GM23338 (cell line): Measurements from ENCODE around the gene PIM3.

Source experiments
- CREB1 ChIP-seq: fragments of 250-450 bp; sonication (Bioruptor Pico); IDR thresholded peaks from 2 replicates; pipeline ENCODE4 v1.5.0; 2020; ENCODE audit warnings: low read depth, mild to moderate bottlenecking, moderate library complexity
- EZH2 ChIP-seq: fragments of 200-600 bp; sonication (generic); IDR thresholded peaks from one replicate; pipeline ENCODE4 v1.8.0; 2017; ENCODE audit warnings: antibody characterized with exemption, mild to moderate bottlenecking, low read depth; ENCODE audit not compliant: unreplicated experiment
- NANOG ChIP-seq: IDR thresholded peaks from 2 replicates; pipeline ENCODE4 v1.6.1; 2016; ENCODE audit warnings: antibody characterized with exemption, borderline replicate concordance
- POLR2AphosphoS5 ChIP-seq: IDR thresholded peaks from 2 replicates; pipeline ENCODE4 v1.6.1; 2016; ENCODE audit warnings: antibody characterized with exemption, low read depth
- ZNF114 ChIP-seq: fragments of 250-450 bp; sonication (Bioruptor Pico); IDR thresholded peaks from 2 replicates; pipeline ENCODE4 v1.5.0; 2020; ENCODE audit warnings: mild to moderate bottlenecking, moderate library complexity
- ZNF331 ChIP-seq: fragments of 250-450 bp; sonication (Bioruptor Pico); IDR thresholded peaks from 2 replicates; pipeline ENCODE4 v1.5.0; 2020; ENCODE audit warnings: low read depth, mild to moderate bottlenecking, moderate library complexity
- TF ChIP-seq, protein P1 (sequence below), 2 experiments: fragments of 200-600 bp in 1 of 2; sonication (generic) in 1 of 2; conservative IDR thresholded peaks; 2 replicates each; pipeline versions ENCODE4 v1.5.1 to v1.6.1; 2016 to 2017; ENCODE audit warnings: antibody characterized with exemption in 2 of 2, low read depth in 2 of 2, mild to moderate bottlenecking in 2 of 2, moderate library complexity in 1 of 2
- TF ChIP-seq, protein P2 (sequence below): IDR thresholded peaks from one replicate; pipeline ENCODE4 v1.6.1; 2018; ENCODE audit warnings: antibody characterized with exemption; ENCODE audit not compliant: unreplicated experiment

DNA sequence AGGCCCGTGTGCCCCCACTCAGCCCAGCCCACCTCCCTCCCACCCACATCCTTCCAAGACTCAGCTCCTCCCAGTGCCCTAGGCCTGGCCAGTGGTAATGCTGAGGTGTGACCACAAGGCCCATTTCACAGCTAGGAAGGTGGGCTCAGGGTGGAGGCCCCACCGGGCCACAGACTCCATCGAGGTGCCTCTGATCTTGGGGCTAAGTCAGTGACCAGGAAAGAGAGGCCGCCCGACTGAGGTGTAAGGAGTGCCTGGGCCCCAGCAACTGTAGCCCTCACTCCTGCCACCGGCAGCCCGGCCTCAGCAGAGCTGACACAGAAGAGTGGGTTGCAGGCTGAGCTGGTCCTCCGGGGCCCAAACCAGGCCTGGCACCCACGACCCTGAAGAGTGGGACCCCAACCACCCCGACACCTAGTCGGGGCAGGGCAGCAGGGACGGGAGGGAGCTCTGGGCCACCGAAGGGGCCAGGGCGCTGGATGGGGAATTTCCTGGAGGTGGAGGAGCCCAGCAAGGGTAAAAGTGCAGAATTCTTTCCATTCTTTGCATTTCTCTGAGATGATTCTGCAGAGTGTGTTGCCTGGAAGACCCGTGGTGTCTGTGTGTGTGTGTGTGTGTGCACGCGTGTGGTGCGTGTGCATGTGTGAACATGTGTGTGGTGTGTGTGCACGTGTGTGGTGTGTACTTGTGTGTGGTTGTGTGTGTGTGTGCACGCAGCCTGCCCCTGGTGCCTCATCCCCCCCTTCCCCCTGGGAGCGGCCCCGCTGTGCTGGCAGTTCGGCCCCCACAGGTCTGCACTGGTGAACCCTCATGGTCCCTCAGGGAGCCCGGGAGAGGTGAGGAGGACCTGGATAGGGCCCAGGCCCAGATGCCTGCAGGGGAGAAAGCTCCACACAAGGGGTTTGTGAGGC is 8.3 kb upstream of the PIM3 start:
- TF ChIP-seq, protein P1, sequence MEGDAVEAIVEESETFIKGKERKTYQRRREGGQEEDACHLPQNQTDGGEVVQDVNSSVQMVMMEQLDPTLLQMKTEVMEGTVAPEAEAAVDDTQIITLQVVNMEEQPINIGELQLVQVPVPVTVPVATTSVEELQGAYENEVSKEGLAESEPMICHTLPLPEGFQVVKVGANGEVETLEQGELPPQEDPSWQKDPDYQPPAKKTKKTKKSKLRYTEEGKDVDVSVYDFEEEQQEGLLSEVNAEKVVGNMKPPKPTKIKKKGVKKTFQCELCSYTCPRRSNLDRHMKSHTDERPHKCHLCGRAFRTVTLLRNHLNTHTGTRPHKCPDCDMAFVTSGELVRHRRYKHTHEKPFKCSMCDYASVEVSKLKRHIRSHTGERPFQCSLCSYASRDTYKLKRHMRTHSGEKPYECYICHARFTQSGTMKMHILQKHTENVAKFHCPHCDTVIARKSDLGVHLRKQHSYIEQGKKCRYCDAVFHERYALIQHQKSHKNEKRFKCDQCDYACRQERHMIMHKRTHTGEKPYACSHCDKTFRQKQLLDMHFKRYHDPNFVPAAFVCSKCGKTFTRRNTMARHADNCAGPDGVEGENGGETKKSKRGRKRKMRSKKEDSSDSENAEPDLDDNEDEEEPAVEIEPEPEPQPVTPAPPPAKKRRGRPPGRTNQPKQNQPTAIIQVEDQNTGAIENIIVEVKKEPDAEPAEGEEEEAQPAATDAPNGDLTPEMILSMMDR (conservative IDR thresholded peaks at IDR 0.05; ENCODE audit: low read depth in 2 of 2) = no peak
- TF ChIP-seq EZH2 = no peak
- no peak for TF ChIP-seq ZNF114 (CRISPR knock-in tag)
- TF ChIP-seq POLR2AphosphoS5 = no peak
- TF ChIP-seq CREB1 (CRISPR knock-in tag) = no peak
- TF ChIP-seq, protein P2, sequence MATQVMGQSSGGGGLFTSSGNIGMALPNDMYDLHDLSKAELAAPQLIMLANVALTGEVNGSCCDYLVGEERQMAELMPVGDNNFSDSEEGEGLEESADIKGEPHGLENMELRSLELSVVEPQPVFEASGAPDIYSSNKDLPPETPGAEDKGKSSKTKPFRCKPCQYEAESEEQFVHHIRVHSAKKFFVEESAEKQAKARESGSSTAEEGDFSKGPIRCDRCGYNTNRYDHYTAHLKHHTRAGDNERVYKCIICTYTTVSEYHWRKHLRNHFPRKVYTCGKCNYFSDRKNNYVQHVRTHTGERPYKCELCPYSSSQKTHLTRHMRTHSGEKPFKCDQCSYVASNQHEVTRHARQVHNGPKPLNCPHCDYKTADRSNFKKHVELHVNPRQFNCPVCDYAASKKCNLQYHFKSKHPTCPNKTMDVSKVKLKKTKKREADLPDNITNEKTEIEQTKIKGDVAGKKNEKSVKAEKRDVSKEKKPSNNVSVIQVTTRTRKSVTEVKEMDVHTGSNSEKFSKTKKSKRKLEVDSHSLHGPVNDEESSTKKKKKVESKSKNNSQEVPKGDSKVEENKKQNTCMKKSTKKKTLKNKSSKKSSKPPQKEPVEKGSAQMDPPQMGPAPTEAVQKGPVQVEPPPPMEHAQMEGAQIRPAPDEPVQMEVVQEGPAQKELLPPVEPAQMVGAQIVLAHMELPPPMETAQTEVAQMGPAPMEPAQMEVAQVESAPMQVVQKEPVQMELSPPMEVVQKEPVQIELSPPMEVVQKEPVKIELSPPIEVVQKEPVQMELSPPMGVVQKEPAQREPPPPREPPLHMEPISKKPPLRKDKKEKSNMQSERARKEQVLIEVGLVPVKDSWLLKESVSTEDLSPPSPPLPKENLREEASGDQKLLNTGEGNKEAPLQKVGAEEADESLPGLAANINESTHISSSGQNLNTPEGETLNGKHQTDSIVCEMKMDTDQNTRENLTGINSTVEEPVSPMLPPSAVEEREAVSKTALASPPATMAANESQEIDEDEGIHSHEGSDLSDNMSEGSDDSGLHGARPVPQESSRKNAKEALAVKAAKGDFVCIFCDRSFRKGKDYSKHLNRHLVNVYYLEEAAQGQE = no peak
- no peak for TF ChIP-seq NANOG
- TF ChIP-seq ZNF331 (CRISPR knock-in tag) = no peak
